GM23338 (cell line): Measurements from ENCODE around the gene CDH23. TPM values are rescaled to one million over a fixed set of nuclear protein-coding genes. Genes with fewer than 3 reads are reported as not detected.

Source experiments
- ATAC-seq: fragments of 200-7000 bp; cut with Tn5 transposase; 3 replicates; pipeline ENCODE4 v1.9.1; 2020
- DNase-seq: peaks from one replicate; pipeline ENCODE4 v3.0.0-alpha.2; 2015; ENCODE audit warnings: low spot score
- H2AFZ ChIP-seq: fragments of 200-600 bp; sonication (generic); 2 replicates; pipeline ENCODE4 v1.8.0; 2016; ENCODE audit warnings: antibody characterized with exemption, mild to moderate bottlenecking, moderate library complexity
- H3F3A ChIP-seq: fragments of 200-600 bp; sonication (generic); replicated peaks from 2 replicates; pipeline ENCODE4 v1.8.0; 2017; ENCODE audit warnings: antibody characterized with exemption, mixed run types, low read depth
- H3K27ac ChIP-seq: fragments of 200-600 bp; sonication (generic); 2 replicates; pipeline ENCODE4 v1.6.1; 2016; ENCODE audit warnings: low read depth
- H3K27me3 ChIP-seq: fragments of 200-600 bp; sonication (generic); 2 replicates; pipeline ENCODE4 v1.8.0; 2016; ENCODE audit warnings: mild to moderate bottlenecking, mixed run types, moderate library complexity; ENCODE audit not compliant: insufficient read depth
- H3K36me3 ChIP-seq: fragments of 200-600 bp; sonication (generic); 2 replicates; pipeline ENCODE4 v1.8.0; 2016; ENCODE audit warnings: mild to moderate bottlenecking; ENCODE audit not compliant: insufficient read depth
- H3K4me1 ChIP-seq: fragments of 200-600 bp; sonication (generic); 2 replicates; pipeline ENCODE4 v1.8.0; 2016; ENCODE audit warnings: mild to moderate bottlenecking, moderate library complexity; ENCODE audit not compliant: insufficient read depth
- H3K4me2 ChIP-seq: fragments of 200-600 bp; sonication (generic); 2 replicates; pipeline ENCODE4 v1.7.1; 2017; ENCODE audit warnings: mixed run types
- H3K4me3 ChIP-seq: fragments of 200-600 bp; sonication (generic); 2 replicates; pipeline ENCODE4 v1.6.1; 2016; ENCODE audit warnings: mixed run types
- H3K79me2 ChIP-seq: fragments of 200-600 bp; sonication (generic); replicated peaks from 2 replicates; pipeline ENCODE4 v1.8.0; 2017; ENCODE audit warnings: mild to moderate bottlenecking; ENCODE audit not compliant: insufficient read depth
- H3K9me2 ChIP-seq: fragments of 200-600 bp; sonication (generic); 2 replicates; pipeline ENCODE4 v1.8.0; 2017; ENCODE audit not compliant: insufficient read depth
- H4K20me1 ChIP-seq: fragments of 200-600 bp; sonication (generic); replicated peaks from 2 replicates; pipeline ENCODE4 v1.8.0; 2017; ENCODE audit warnings: mild to moderate bottlenecking; ENCODE audit not compliant: insufficient read depth
- H3K27ac Mint-ChIP-seq: 2 replicates; pipeline ENCODE4 v1.8.0; 2020; ENCODE audit warnings: inconsistent platforms, mild to moderate bottlenecking, moderate library complexity, mixed read lengths
- H3K27me3 Mint-ChIP-seq: 3 replicates; pipeline ENCODE4 v1.8.0; 2022; ENCODE audit warnings: low read depth, mild to moderate bottlenecking, moderate library complexity, mixed read lengths, inconsistent platforms; ENCODE audit not compliant: insufficient read depth, poor library complexity
- H3K36me3 Mint-ChIP-seq: 3 replicates; pipeline ENCODE4 v1.8.0; 2021; ENCODE audit warnings: low read depth, mild to moderate bottlenecking, inconsistent platforms, moderate library complexity, mixed read lengths
- H3K4me1 Mint-ChIP-seq: 3 replicates; pipeline ENCODE4 v1.8.0; 2020; ENCODE audit warnings: mild to moderate bottlenecking, inconsistent platforms, mixed read lengths
- H3K4me3 Mint-ChIP-seq: 3 replicates; pipeline ENCODE4 v1.8.0; 2021; ENCODE audit warnings: moderate library complexity, mild to moderate bottlenecking, inconsistent platforms, mixed read lengths
- H3K9me3 Mint-ChIP-seq: 3 replicates; pipeline ENCODE4 v1.8.0; 2020; ENCODE audit warnings: moderate library complexity, mild to moderate bottlenecking, inconsistent platforms, mixed read lengths
- CREB1 ChIP-seq: fragments of 250-450 bp; sonication (Bioruptor Pico); IDR thresholded peaks from 2 replicates; pipeline ENCODE4 v1.5.0; 2020; ENCODE audit warnings: low read depth, mild to moderate bottlenecking, moderate library complexity
- CTCF ChIP-seq, 2 experiments: fragments of 200-600 bp in 1 of 2; sonication (generic) in 1 of 2; conservative IDR thresholded peaks; 2 replicates each; pipeline versions ENCODE4 v1.5.1 to v1.6.1; 2016 to 2017; ENCODE audit warnings: antibody characterized with exemption in 2 of 2, low read depth in 2 of 2, mild to moderate bottlenecking in 2 of 2, moderate library complexity in 1 of 2
- ETS1 ChIP-seq: IDR thresholded peaks from 2 replicates; pipeline ENCODE4 v1.6.1; 2016; ENCODE audit warnings: antibody characterized with exemption
- EZH2 ChIP-seq: fragments of 200-600 bp; sonication (generic); IDR thresholded peaks from one replicate; pipeline ENCODE4 v1.8.0; 2017; ENCODE audit warnings: antibody characterized with exemption, mild to moderate bottlenecking, low read depth; ENCODE audit not compliant: unreplicated experiment
- EZH2phosphoT487 ChIP-seq: fragments of 200-600 bp; sonication (generic); IDR thresholded peaks from one replicate; pipeline ENCODE4 v1.8.1; 2018; ENCODE audit warnings: antibody characterized with exemption; ENCODE audit not compliant: unreplicated experiment
- JUNB ChIP-seq: IDR thresholded peaks from one replicate; pipeline ENCODE4 v1.6.1; 2016; ENCODE audit warnings: antibody characterized with exemption; ENCODE audit not compliant: unreplicated experiment
- NANOG ChIP-seq: IDR thresholded peaks from 2 replicates; pipeline ENCODE4 v1.6.1; 2016; ENCODE audit warnings: antibody characterized with exemption, borderline replicate concordance
- POLR2AphosphoS5 ChIP-seq: IDR thresholded peaks from 2 replicates; pipeline ENCODE4 v1.6.1; 2016; ENCODE audit warnings: antibody characterized with exemption, low read depth
- REST ChIP-seq: IDR thresholded peaks from one replicate; pipeline ENCODE4 v1.6.1; 2018; ENCODE audit warnings: antibody characterized with exemption; ENCODE audit not compliant: unreplicated experiment
- STAT1 ChIP-seq: IDR thresholded peaks from one replicate; pipeline ENCODE4 v1.6.1; 2016; ENCODE audit warnings: antibody characterized with exemption; ENCODE audit not compliant: unreplicated experiment
- ZNF114 ChIP-seq: fragments of 250-450 bp; sonication (Bioruptor Pico); IDR thresholded peaks from 2 replicates; pipeline ENCODE4 v1.5.0; 2020; ENCODE audit warnings: mild to moderate bottlenecking, moderate library complexity
- ZNF331 ChIP-seq: fragments of 250-450 bp; sonication (Bioruptor Pico); IDR thresholded peaks from 2 replicates; pipeline ENCODE4 v1.5.0; 2020; ENCODE audit warnings: low read depth, mild to moderate bottlenecking, moderate library complexity
- ZNF462 ChIP-seq: fragments of 250-450 bp; sonication (Bioruptor Pico); IDR thresholded peaks from 2 replicates; pipeline ENCODE4 v1.5.0; 2020; ENCODE audit warnings: mild to moderate bottlenecking, moderate library complexity
- polyA plus RNA-seq: library from polyadenylated mRNA; unstranded; fragments of >200 nt; fragmentation: Nextera tagmentation; extraction: Ambion mirVana; gene quantifications from 2 replicates; pipeline ENCODE4 v1.2.1, GENCODE V29; 2016
- total RNA-seq: library from RNA; depleted of rRNA; stranded (reverse); fragments of >200 nt; shearing (Covaris generic); gene quantifications from 2 replicates; pipeline ENCODE4 v1.2.3, GENCODE V29; 2014

Gene CDH23
- total and polyA plus RNA-seq, 2 experiments from 2014 or later, result 0.95 to 4.3 TPM

GRCh38 chr10:71511206-71511605 lies 114.5 kb downstream of the CDH23 start:
- Histone ChIP-seq H3K27me3 (no peaks in the 10 kb centered on the region), H3K4me1 (no peaks in the 10 kb centered on the region), H4K20me1 (no peaks in the 10 kb centered on the region), H3K79me2 (no peaks in the 10 kb centered on the region), H3K36me3 (no peaks in the 10 kb centered on the region), H3K4me2 (no peak overlapping the region), H3K27ac (no peak overlapping the region), H3K9me2 (0 out of 2 replicates have a peak, but pooled peaks cover 3% of the 10 kb centered on the region), H3F3A (no peaks in the 10 kb centered on the region), H3K4me3 (no peak overlapping the region), H2AFZ (no peak overlapping the region)
- TF ChIP-seq ZNF331 (CRISPR knock-in tag) (no peak), JUNB (no peak), CREB1 (CRISPR knock-in tag) (no peak), ZNF462 (CRISPR knock-in tag) (no peak), STAT1 (no peak), REST (no peak), CTCF (conservative IDR thresholded peaks at IDR 0.05; ENCODE audit: low read depth in 2 of 2) (no peak), ZNF114 (no peak), NANOG (no peak), EZH2phosphoT487 (no peak), ETS1 (no peak), POLR2AphosphoS5 (no peak), EZH2 (no peak)
- Mint-ChIP-seq H3K36me3 (no peaks in the 10 kb centered on the region), H3K9me3 (no peaks in the 10 kb centered on the region), H3K4me1 (no peaks in the 10 kb centered on the region), H3K27ac (no peak overlapping the region), H3K27me3 (no peaks in the 10 kb centered on the region), H3K4me3 (no peak overlapping the region)
- ATAC-seq (no peak), DNase-seq (no peak)
